Stimulated activated CD4-positive, alpha-beta T cell treated with anti-CD3 and anti-CD28 coated beads, TNF-alpha, amount 100 ng/mL, for 48 hours (primary cell): ENCODE results near the gene ZMAT5.

Experiments used
- DNase-seq, 3 donors: peaks; one replicate each; pipeline ENCODE4 v3.0.0-alpha.2; 2020; ENCODE audit warnings: low read depth in 3 of 3

Gene ZMAT5

DNA sequence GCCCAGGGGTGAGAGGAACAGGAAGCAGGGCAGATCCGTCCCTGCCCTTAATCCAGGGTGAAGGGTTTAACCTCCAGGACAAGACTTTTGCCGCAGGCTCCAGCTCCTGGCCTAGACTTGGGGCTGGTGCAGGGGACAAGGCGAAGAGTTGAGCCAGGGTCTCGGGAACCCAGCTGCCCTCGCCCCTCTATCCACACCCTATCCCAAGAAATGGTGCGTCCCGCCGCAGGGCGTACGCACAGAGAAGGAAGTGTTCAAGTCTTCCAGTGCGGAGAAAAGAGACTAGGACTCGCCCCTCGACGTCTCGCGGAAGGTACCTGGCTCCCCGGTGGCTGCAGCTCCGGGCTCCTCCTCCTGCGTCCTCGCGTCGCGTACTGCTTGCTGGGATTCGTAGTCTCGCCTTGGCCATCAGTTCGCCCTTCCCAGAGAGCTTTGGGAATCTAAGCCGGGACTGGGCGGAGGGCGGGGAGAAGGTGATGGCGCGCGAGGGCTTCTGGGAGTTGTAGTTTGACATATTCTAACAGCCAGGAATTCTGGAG is at the start of gene ZMAT5:
ZMAT5 (minus strand) TSS at position 376 of the 539 bp plus-strand sequence. CDS start 18,463 bp downstream, outside the sequence.
- DNase-seq, result peak; percentile 87 to 91 (median 87)

DNA sequence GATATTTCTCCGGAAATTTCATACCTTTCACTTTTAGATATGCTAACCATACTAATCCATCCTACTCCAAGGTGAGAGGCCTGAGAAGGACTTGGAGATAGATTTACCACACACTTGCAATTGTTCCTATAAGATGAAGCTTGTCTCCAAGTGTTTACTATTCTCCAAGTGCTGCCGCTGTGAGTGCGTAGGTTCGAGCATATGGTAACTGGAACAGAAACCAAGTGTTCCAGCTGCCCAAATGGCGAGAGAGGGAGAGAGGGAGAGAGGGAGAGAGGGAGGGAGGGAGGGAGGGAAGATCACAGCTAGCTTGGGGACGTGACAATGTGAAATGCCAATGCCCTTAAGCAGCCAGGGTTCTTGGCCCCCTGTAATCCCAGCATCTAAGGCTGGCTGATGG is 49.7 kb upstream of the ZMAT5 start:
- no peak for DNase-seq

GRCh38 chr22:29816128-29816527 is 49.3 kb upstream of the ZMAT5 start:
- DNase-seq, result no peak

DNA sequence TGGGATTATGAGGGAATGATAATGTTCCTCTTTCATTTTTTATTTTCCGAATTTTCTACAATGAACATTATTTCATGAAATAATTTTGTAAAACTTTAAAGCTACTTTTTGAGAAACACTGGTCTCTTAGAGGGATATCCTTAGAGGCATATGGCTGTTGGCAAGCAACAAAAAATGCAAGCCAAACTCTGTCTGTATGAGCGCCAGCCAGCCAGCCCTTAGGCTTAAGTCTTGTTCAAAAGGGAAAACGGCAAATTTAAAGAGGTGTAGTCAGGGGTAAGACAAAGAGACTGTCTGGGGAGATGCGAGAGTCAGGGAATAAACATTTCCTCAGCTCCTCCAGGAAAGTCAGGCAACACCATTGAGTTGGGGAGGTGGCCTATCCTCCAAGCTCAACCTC is 48.8 kb upstream of the ZMAT5 start:
- DNase-seq, result no peak

GRCh38 chr22:29814003-29814402 is 47.2 kb upstream of the ZMAT5 start:
- DNase-seq, result no peak

- DNase-seq, result no peak
These were observed 46.8 kb upstream of the ZMAT5 start for GRCh38 chr22:29813563-29813962.

GRCh38 chr22:29813126-29813525 is 46.3 kb upstream of the ZMAT5 start:
- DNase-seq, result no peak

DNA sequence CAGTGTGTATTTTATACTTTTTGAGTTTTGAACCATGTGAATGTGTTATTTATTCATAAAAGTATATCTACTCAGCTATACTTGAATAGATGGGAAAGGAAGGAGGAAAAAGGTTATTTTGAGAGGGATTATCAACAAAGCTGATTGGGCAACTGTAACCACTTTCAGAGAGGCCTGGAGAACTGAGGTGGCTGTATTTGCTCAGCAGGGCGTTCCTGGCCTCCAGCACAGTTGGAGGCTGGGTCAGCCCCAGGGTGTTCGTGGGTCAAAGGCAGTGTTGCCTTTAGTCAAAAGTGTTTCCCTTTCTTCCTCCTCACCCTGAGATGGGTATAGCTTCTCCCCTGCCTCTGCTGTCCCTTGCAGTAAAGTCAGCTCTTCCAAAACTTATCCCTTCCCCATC is 44.6 kb upstream of the ZMAT5 start:
- no peak for DNase-seq

DNA sequence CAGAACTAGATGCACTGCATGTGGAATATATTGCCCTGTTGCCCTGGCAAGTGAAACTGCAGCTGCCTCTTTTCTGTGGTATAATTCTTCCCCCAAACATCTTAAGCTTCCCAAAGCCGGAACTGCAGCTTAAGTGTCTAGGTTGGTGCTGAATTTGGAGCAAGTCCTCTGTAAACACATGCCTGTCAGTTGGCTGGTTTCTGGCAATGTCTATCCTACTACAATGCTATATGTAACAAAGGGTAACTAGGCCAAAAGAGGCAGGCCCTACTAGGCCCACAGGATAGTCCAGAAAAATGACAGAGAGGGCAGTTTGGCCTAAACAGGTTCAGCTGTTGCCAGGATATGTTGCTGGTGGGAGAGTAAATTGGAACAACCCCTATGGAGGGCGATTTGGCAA is 43.4 kb upstream of the ZMAT5 start:
- DNase-seq, result no peak

DNA sequence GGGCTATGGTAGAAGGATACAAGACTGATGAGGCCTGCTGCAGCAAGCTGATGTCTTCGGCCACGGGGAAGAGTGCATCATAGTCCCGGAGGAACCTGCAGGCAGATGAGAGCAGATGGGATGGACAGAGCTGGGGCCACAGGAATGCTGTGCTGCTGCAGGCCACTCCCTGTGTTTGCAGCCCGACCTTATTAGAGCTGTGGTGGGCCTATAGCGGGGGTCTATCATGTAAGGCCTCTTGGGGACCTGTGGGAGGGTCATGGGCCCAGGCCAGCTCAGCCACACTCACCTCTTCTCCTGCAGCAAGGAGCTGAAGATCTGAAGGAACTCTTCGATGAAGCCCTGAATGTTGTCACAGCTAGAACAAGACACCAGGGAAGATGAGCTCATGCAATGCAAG is 39.4 kb upstream of the ZMAT5 start:
- DNase-seq, result no peak

DNA sequence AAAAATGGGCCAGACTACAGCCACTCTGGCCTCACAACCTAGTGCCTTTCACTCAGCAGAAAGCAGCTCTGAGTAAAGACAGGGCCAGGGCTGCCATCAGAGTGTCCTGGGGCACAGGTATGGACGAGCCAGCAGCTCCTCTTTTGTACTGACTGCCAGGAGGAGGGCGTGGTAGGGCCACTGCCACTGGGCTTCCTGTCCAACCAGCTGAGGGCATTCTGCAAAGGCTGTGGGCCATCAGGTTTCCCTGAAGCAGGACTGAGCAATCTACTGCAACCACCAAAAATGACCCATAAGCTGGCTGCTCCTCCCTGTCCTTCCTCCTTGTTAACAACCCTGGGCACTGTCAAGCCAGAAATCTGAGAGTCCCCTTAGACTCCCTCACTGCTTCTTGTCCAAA is 38.2 kb upstream of the ZMAT5 start:
- no peak for DNase-seq

DNA sequence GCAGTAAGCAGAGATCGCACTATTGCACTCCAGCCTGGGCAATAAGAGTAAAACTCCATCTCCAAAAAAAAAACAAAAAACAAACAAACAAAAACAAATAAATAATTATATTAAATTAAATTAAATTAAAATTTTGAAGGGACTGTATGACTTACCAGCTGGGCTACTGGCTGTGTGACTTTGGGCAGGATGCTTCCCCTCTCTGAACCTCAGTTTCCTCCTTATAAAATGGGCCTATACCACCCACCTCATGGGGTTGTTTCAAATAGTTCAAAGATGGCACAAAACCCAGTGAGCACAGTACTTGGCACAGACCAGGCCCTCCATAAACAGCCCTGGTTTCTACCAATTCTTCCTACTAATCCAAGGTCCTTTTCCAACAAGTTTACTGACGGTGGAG is 36.4 kb upstream of the ZMAT5 start:
- no peak for DNase-seq

DNA sequence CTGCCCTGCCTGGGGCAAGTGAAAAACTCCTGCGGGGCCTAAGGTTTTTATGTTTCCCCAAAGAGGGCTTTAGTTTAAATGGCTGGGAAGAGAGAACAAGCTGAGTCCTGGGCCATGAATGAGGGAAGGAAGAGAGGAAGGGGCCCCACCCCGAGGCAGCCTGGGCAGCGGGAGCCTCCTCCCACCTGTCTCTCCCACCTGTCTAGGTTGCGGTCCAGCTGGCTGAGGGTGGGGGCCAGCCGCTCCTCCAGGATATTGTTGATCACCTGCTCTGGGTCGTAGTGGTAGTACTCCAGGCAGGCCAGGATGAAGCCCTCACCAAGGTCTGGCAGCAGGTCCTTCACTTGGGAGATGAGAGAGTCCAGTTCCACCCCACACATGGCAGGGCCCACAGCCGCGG is 35.0 kb upstream of the ZMAT5 start:
- no peak for DNase-seq

GRCh38 chr22:29801153-29801552 is 34.3 kb upstream of the ZMAT5 start:
- no peak for DNase-seq

- no peak for DNase-seq
These were observed 32.4 kb upstream of the ZMAT5 start for GRCh38 chr22:29799217-29799680.

GRCh38 chr22:29798801-29799200 is 32.0 kb upstream of the ZMAT5 start:
- no peak for DNase-seq

DNA sequence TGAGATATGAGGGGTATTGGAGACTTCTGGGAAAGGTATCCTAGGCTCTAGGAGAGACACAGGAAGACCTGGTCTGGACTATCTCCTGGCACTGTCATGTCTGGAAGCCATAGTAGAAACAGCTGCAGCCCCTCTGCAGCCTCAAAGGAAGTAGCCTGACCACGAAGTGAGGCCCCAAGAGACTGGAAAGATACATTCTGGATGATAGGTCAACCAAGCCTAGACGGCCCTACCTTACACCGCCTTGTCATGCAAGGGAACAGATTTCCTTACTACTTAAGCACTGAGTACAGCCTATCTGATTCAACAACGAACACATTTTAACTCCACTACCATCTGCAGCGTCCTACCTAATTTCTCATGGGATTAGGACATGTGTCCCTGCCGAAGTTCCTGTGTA is 31.5 kb upstream of the ZMAT5 start:
- DNase-seq, result no peak

DNA sequence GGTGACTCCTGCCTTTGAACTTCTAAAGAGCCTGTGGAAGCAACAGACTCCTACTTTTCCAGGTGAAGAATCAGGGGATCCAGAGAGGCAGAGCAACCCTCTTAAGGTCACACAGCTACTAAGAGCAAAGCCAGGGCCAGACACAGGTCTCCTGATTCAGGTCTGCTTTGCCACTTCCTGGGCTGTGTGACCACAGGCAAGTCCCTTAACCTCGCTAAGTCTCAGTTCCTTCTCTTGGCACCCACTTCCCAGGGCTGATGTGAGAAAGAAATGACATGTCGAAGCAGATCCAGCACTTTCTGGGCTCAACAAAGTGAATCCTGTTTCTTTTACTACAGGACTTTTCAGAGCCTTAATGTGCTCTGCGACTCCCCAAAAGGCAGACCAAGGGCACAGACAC is 30.5 kb upstream of the ZMAT5 start:
- no peak for DNase-seq

DNA sequence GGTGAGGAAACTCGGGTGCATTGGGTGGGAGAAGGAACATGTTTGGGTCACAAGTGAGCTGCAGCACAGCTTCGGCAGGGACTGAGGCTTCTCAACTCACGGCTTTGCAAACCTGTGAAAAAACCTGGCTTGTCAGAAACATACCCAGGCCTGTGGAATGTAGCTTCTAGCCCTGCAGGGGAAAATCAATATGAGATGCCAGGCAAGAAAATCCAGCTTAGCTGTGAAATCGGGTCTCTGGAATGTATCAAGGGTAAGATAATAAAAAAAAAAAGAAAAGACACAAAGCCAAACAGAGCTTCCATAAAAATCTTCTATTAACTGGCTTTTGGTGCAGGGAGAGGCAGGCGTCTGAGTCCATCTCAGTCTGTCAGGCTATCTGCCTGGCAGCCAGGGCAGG is 28.9 kb upstream of the ZMAT5 start:
- no peak for DNase-seq

DNA sequence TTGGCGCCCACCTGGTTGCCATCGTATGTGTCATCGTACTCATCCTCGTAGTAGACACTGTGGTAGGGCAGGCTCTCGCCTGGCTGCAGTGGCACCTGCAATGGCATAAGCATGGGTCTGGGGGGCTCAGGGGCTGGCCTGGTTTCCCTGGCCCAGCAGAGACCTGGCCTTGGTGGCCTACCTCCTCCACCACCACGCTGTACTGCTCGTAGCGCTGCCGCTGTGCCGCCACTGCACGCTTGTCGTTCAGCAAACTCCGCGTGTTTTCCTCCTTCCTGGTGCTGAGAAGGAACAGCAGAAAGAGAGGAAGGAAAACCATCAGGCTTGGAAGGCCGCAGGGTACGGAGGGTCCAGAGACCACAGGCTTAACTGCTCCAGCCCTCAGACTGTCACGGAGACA is 26.6 kb upstream of the ZMAT5 start:
- no peak for DNase-seq

GRCh38 chr22:29790061-29790460 is 23.3 kb upstream of the ZMAT5 start:
- no peak for DNase-seq

- no peak for DNase-seq
These were observed 21.8 kb upstream of the ZMAT5 start for GRCh38 chr22:29788339-29789279.

- DNase-seq, result no peak
These were observed 20.7 kb upstream of the ZMAT5 start for GRCh38 chr22:29787371-29787980.
